ENCODE results near the gene VPS4A. TPM values are rescaled to one million over a fixed set of nuclear protein-coding genes. Genes with fewer than 3 reads are reported as not detected.

Gene VPS4A
- total RNA-seq, 1 donor from 2014 or later, result 41.7 TPM

GRCh38 chr16:69321080-69321479, 9.9 kb downstream of the VPS4A start:
- H3K4me3 Mint-ChIP-seq, result no peak overlapping the region
- TF ChIP-seq, protein P1, sequence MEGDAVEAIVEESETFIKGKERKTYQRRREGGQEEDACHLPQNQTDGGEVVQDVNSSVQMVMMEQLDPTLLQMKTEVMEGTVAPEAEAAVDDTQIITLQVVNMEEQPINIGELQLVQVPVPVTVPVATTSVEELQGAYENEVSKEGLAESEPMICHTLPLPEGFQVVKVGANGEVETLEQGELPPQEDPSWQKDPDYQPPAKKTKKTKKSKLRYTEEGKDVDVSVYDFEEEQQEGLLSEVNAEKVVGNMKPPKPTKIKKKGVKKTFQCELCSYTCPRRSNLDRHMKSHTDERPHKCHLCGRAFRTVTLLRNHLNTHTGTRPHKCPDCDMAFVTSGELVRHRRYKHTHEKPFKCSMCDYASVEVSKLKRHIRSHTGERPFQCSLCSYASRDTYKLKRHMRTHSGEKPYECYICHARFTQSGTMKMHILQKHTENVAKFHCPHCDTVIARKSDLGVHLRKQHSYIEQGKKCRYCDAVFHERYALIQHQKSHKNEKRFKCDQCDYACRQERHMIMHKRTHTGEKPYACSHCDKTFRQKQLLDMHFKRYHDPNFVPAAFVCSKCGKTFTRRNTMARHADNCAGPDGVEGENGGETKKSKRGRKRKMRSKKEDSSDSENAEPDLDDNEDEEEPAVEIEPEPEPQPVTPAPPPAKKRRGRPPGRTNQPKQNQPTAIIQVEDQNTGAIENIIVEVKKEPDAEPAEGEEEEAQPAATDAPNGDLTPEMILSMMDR (IDR thresholded peaks at IDR 0.05), result no peak
- intact Hi-C loops (cut with micrococcal nuclease), result no loop called here
- peaks cover 88% of the 10 kb centered on the region for H3K36me3 Mint-ChIP-seq (ENCODE audit: low read depth)
- H3K27ac Mint-ChIP-seq, result no peak overlapping the region
- ATAC-seq (ENCODE audit: low read depth), result no peak
- H3K4me1 Mint-ChIP-seq, result peaks cover 5% of the 10 kb centered on the region
- no peak for DNase-seq
- POLR2A ChIA-PET, result no interaction called here
- H3K27me3 Mint-ChIP-seq, result no peaks in the 10 kb centered on the region
- no peaks in the 10 kb centered on the region for H3K9me3 Mint-ChIP-seq
- CTCF ChIA-PET, result no interaction called here

GRCh38 chr16:69322343-69322742, 11.2 kb downstream of the VPS4A start:
- no peak overlapping the region for H3K27ac Mint-ChIP-seq
- ATAC-seq (ENCODE audit: low read depth), result no peak

DNA sequence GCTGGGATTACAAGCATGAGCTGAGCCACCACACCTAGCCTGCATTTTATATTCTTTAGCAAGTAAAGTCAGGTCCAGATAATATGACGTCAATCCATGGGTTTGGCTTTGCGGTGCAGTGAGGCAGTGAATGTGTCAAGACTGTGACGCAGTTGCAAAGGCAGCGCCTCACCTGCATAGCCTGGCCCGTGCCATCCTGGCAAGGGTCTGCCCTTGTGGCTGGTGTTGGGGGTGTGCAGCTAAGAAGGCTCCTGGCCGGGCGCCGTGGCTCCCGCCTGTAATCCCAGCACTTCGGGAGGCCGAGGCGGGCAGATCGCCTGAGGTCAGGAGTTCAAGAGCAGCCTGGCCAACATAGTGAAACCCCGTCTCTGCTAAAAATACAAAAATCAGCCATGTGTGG, 12.3 kb downstream of the VPS4A start:
- no peak for DNase-seq
- Mint-ChIP-seq H3K4me3 (no peak overlapping the region), H3K36me3 (ENCODE audit: low read depth) (peaks cover 84% of the 10 kb centered on the region), H3K27me3 (no peaks in the 10 kb centered on the region), H3K27ac (no peak overlapping the region), H3K9me3 (no peaks in the 10 kb centered on the region), H3K4me1 (peaks cover 20% of the 10 kb centered on the region)
- ATAC-seq (ENCODE audit: low read depth), result no peak
- intact Hi-C loops (cut with micrococcal nuclease), result no loop called here
- ChIA-PET POLR2A (interaction anchor here (0.6 to 1.2 kb wide), 2 partner anchors 11 to 52 kb away, joined by 3 read pairs; no protein-coding TSS in a partner anchor), CTCF (no interaction called here)
- TF ChIP-seq, protein P1 (IDR thresholded peaks at IDR 0.05), result no peak

More at GRCh38 chr16:69322343-69322742, 11.2 kb downstream of the VPS4A start:
- Mint-ChIP-seq H3K4me3 (no peak overlapping the region), H3K4me1 (peaks cover 15% of the 10 kb centered on the region), H3K36me3 (ENCODE audit: low read depth) (peaks cover 86% of the 10 kb centered on the region), H3K9me3 (no peaks in the 10 kb centered on the region), H3K27me3 (no peaks in the 10 kb centered on the region)
- no peak for DNase-seq
- ChIA-PET CTCF (no interaction called here), POLR2A (no interaction called here)
- intact Hi-C loops (cut with micrococcal nuclease), result no loop called here
- TF ChIP-seq, protein P1 (IDR thresholded peaks at IDR 0.05), result no peak

GRCh38 chr16:69324013-69324531, 12.9 kb downstream of the VPS4A start:
- Mint-ChIP-seq H3K9me3 (no peaks in the 10 kb centered on the region), H3K4me3 (no peak overlapping the region), H3K27ac (no peak overlapping the region), H3K27me3 (no peaks in the 10 kb centered on the region), H3K36me3 (ENCODE audit: low read depth) (peaks cover 84% of the 10 kb centered on the region), H3K4me1 (peaks cover 26% of the 10 kb centered on the region)
- no peak for ATAC-seq (ENCODE audit: low read depth)
- intact Hi-C loops (cut with micrococcal nuclease), result no loop called here
- ChIA-PET POLR2A (interaction anchor here (0.6 to 1.2 kb wide), 3 partner anchors 12 to 52 kb away, joined by 3 to 4 read pairs (median 3); no protein-coding TSS in a partner anchor), CTCF (no interaction called here)
- DNase-seq, result no peak
- TF ChIP-seq, protein P1 (IDR thresholded peaks at IDR 0.05), result no peak

GRCh38 chr16:69324585-69325253, 13.6 kb downstream of the VPS4A start:
- Mint-ChIP-seq H3K36me3 (ENCODE audit: low read depth) (peaks cover 80% of the 10 kb centered on the region), H3K4me3 (no peak overlapping the region), H3K9me3 (no peaks in the 10 kb centered on the region), H3K4me1 (peaks cover 33% of the 10 kb centered on the region), H3K27ac (no peak overlapping the region), H3K27me3 (no peaks in the 10 kb centered on the region)
- POLR2A ChIA-PET, result interaction anchor here (0.7 to 1.2 kb wide), 3 partner anchors 51 to 933 kb away, joined by 3 to 5 read pairs (median 5); no protein-coding TSS in a partner anchor
- intact Hi-C loops (cut with micrococcal nuclease), result no loop called here
- TF ChIP-seq, protein P1 (IDR thresholded peaks at IDR 0.05), result no peak
- ATAC-seq (ENCODE audit: low read depth) (no peak), DNase-seq (no peak)
- CTCF ChIA-PET, result no interaction called here

Data from activated B cell treated with CpG ODN at 0.5 μM for 24 hours (primary cell).